Measurements from ENCODE around the gene TMEM271. TPM values are rescaled to one million over a fixed set of nuclear protein-coding genes. Genes with fewer than 3 reads are reported as not detected.

TMEM271 gene
- total and polyA plus RNA-seq, 4 donors = not detected

DNA sequence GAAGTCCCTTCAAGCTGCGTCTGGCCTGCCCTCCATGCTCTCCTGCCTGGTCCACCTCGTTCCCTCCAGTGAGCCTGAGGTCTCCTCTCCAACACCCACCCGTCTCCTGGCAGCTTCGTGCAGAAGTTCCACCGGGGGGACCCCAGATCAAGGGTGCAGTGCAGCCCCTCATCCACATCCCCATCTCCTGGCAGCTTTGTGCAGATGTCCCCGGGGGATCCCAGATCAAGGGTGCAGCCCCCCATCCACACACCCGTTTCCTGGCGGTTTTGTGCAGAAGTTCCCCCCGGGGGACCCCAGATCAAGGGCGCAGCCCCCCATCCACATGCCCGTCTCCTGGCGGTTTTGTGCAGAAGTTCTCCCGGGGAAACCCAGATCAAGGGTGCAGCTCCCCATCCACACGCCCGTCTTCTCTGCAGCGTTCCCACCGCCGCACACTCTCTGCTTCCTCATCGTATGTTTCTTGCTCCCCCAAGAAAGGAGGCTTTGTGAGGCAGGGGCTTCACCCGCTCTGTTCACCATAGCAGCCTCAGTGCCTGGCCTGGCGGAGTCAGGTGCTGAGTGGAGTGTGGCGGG lies 41.4 kb downstream of the TMEM271 start:
- Histone ChIP-seq H3K36me3 (ENCODE audit: control insufficient read depth in 4 of 4, insufficient read depth in 4 of 4, low read length in 4 of 4) (peaks cover 12 to 70% (median 30%) of the 10 kb centered on the region in 4 donors), H3K27ac (ENCODE audit: low read depth in 1 of 2, low read length in 1 of 2) (no peak overlapping the region), H3K4me1 (ENCODE audit: control insufficient read depth in 5 of 5, insufficient read depth in 5 of 5, low read length in 5 of 5) (no peaks in the 10 kb centered on the region), H3K27me3 (ENCODE audit: control insufficient read depth in 3 of 3, insufficient read depth in 3 of 3, low read length in 2 of 3) (no peaks in the 10 kb centered on the region), H3K4me3 (no peak overlapping the region), H3K9me3 (ENCODE audit: control insufficient read depth in 4 of 4, insufficient read depth in 3 of 4, low read length in 3 of 4) (peaks cover 0 to 16% (median 0%) of the 10 kb centered on the region in 4 donors), H3K9ac (ENCODE audit: insufficient read depth in 1 of 2, low read length in 2 of 2) (no peak overlapping the region)
- 97% methylated on average over 22 of the region's 22 CpGs for WGBS, 2 donors
- DNase-seq = no peak
- ATAC-seq (ENCODE audit: insufficient read depth, low FRiP score) = no peak
- TF ChIP-seq, protein P1, sequence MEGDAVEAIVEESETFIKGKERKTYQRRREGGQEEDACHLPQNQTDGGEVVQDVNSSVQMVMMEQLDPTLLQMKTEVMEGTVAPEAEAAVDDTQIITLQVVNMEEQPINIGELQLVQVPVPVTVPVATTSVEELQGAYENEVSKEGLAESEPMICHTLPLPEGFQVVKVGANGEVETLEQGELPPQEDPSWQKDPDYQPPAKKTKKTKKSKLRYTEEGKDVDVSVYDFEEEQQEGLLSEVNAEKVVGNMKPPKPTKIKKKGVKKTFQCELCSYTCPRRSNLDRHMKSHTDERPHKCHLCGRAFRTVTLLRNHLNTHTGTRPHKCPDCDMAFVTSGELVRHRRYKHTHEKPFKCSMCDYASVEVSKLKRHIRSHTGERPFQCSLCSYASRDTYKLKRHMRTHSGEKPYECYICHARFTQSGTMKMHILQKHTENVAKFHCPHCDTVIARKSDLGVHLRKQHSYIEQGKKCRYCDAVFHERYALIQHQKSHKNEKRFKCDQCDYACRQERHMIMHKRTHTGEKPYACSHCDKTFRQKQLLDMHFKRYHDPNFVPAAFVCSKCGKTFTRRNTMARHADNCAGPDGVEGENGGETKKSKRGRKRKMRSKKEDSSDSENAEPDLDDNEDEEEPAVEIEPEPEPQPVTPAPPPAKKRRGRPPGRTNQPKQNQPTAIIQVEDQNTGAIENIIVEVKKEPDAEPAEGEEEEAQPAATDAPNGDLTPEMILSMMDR (IDR thresholded peaks at IDR 0.05; ENCODE audit: control extremely low read depth, extremely low read depth) = no peak

DNA sequence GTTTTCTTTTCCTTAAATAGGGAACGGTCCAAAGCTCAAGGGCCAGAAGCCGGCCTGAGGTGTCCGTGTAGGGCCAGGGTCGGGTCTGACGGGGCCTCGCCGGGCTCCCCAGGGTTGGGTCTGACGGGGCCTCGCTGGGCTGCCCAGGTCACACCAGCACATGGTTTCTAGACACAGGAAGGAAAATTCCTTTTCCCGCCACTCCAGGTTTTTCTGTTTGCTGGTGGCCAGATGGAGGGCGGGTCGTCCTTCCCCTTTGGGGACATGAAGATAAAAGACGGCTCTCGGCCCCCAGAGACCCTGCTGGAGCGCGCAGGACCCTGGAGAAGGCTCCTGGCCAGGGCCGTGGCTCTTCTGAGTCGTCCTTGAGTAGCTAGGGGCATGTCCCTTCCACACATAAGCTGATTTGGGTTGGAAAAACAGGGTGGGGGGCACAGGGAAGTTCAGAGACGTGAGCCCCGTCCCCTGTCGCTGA lies 42.0 kb downstream of the TMEM271 start:
- H3K4me1 ChIP-seq (ENCODE audit: control insufficient read depth in 5 of 5, insufficient read depth in 5 of 5, low read length in 5 of 5) = no peaks in the 10 kb centered on the region
- H3K27ac ChIP-seq (ENCODE audit: low read depth in 1 of 2, low read length in 1 of 2) = no peak overlapping the region
- H3K27me3 ChIP-seq (ENCODE audit: control insufficient read depth in 3 of 3, insufficient read depth in 3 of 3, low read length in 2 of 3) = no peaks in the 10 kb centered on the region
- H3K9me3 ChIP-seq (ENCODE audit: control insufficient read depth in 4 of 4, insufficient read depth in 3 of 4, low read length in 3 of 4) = peaks cover 0 to 16% (median 0%) of the 10 kb centered on the region in 4 donors
- 93 to 94% methylated on average over 21 of the region's 21 CpGs for WGBS, 2 donors
- peaks cover 12 to 73% (median 30%) of the 10 kb centered on the region in 4 donors for H3K36me3 ChIP-seq (ENCODE audit: control insufficient read depth in 4 of 4, insufficient read depth in 4 of 4, low read length in 4 of 4)
- no peak overlapping the region for H3K4me3 ChIP-seq
- H3K9ac ChIP-seq (ENCODE audit: insufficient read depth in 1 of 2, low read length in 2 of 2) = no peak overlapping the region
- DNase-seq (no peak), ATAC-seq (ENCODE audit: insufficient read depth, low FRiP score) (no peak)
- TF ChIP-seq, protein P1 (IDR thresholded peaks at IDR 0.05; ENCODE audit: control extremely low read depth, extremely low read depth) = no peak

DNA sequence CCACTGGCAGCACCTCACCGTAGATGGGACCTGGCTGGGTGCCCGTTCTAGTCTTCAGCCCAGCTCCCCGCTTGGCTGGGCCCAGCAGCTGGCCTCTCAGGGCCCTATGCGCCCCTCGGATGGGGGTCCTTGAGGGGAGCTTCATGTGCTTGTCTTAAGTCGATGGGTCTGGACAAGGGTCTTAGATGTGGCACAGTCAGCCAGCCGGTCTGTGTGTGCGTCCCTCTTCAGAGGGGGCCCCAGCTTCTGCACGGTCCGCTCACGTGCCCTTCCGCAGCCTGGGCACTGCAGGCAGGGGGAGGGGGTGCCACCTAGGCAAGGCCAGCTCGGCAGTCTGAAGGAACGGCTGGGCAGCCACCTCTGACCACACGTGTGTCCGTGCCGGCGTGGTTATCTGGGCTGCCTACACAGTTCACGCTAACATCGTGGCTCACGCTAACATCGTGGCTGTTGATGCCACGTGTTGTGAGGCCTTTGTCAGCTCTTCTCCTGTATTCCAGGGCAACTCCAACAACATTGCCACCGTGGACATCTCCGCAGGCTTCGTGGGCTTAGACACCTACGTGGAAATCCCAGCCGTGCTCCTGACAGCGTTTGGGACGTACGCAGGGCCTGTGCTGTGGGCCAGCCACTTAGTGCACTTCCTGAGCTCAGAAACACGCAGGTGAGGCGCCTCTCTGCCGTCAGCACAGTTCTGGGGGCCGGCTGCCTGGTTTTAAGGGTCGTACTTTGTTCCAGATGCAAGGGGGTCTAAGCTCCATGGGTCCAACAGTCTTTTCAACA lies 42.6 kb downstream of the TMEM271 start:
- Histone ChIP-seq H3K9me3 (ENCODE audit: control insufficient read depth in 4 of 4, insufficient read depth in 3 of 4, low read length in 3 of 4) (peaks cover 0 to 16% (median 0%) of the 10 kb centered on the region in 4 donors), H3K27ac (ENCODE audit: low read depth in 1 of 2, low read length in 1 of 2) (no peak overlapping the region), H3K36me3 (ENCODE audit: control insufficient read depth in 4 of 4, insufficient read depth in 4 of 4, low read length in 4 of 4) (peaks cover 9 to 79% (median 28%) of the 10 kb centered on the region in 4 donors), H3K4me1 (ENCODE audit: control insufficient read depth in 5 of 5, insufficient read depth in 5 of 5, low read length in 5 of 5) (no peaks in the 10 kb centered on the region), H3K4me3 (no peak overlapping the region), H3K9ac (ENCODE audit: insufficient read depth in 1 of 2, low read length in 2 of 2) (no peak overlapping the region), H3K27me3 (ENCODE audit: control insufficient read depth in 3 of 3, insufficient read depth in 3 of 3, low read length in 2 of 3) (no peaks in the 10 kb centered on the region)
- ATAC-seq (ENCODE audit: insufficient read depth, low FRiP score) (no peak), DNase-seq (no peak)
- TF ChIP-seq, protein P1 (IDR thresholded peaks at IDR 0.05; ENCODE audit: control extremely low read depth, extremely low read depth) = no peak
- WGBS, 2 donors = 97% methylated on average over 36 of the region's 36 CpGs
